K562 (cell line): Measurements from ENCODE around the gene PBOV1. TPM values are rescaled to one million over a fixed set of nuclear protein-coding genes. Genes with fewer than 3 reads are reported as not detected.

Experiments used
- ATAC-seq: fragments of 200-7000 bp; cut with Tn5 transposase; 3 replicates; pipeline ENCODE4 v1.9.1; 2020; ENCODE audit warnings: moderate library complexity
- BruUV-seq: library from RNA; stranded (reverse); fragments of 400-500 nt; replicated peaks from 2 replicates; lab custom pipeline; 2021; lab: Mats Ljungman, UMichigan
- CTCF ChIA-PET: fragments of 300-600 bp; formaldehyde crosslinking; extraction: SDS; loops from one replicate; lab custom pipeline; 2021; ENCODE audit warnings: low intra/inter-chr PET ratio; lab: Yijun Ruan, JAX
- POLR2A ChIA-PET: fragments of 300-600, 350-650 bp; sonication (Branson Sonifier 250); formaldehyde crosslinking; extraction: SDS; loops from one replicate; lab custom pipeline; 2021; ENCODE audit warnings: antibody characterized with exemption, inconsistent platforms; lab: Yijun Ruan, JAX
- DNase-seq, 4 experiments: peaks; one replicate each; pipeline versions ENCODE4 v3.0.0 to v3.0.0-alpha.2; 2011 to 2018; ENCODE audit warnings: low spot score in 3 of 4, mixed read lengths in 3 of 4; ENCODE audit errors: extremely low read depth in 1 of 4
- FAIRE-seq: peaks from 2 replicates; lab custom pipeline; 2011; peaks lifted over from hg19 to GRCh38; lab: Jason Lieb, UNC
- H2AFZ ChIP-seq: 2 replicates; pipeline ENCODE4 v1.6.0; 2011; ENCODE audit warnings: low read depth, low read length, control low read depth, inconsistent platforms
- H3K27ac ChIP-seq: fragments of 200-600 bp; 3 replicates; pipeline ENCODE4 v1.8.0; 2011; ENCODE audit warnings: low read depth, mild to moderate bottlenecking, control low read depth, inconsistent platforms, low read length, moderate library complexity, mixed read lengths; ENCODE audit errors: extremely low read depth
- H3K27me3 ChIP-seq, 2 experiments: fragments of 300-600 bp in 1 of 2; 2 replicates in 1 of 2; 3 replicates in 1 of 2; pipeline versions ENCODE4 v1.6.0 to v1.8.0; 2011; ENCODE audit warnings: inconsistent platforms in 2 of 2, low read length in 2 of 2, mild to moderate bottlenecking in 1 of 2, mixed read lengths in 1 of 2, moderate library complexity in 1 of 2; ENCODE audit not compliant: control insufficient read depth in 2 of 2, insufficient read depth in 2 of 2
- H3K36me3 ChIP-seq: fragments of 300-600 bp; 3 replicates; pipeline ENCODE4 v1.8.0; 2011; ENCODE audit warnings: mild to moderate bottlenecking, low read length, inconsistent platforms; ENCODE audit not compliant: control insufficient read depth, insufficient read depth
- H3K4me1 ChIP-seq, 2 experiments: fragments of 200-600 bp in 1 of 2; replicated peaks in 1 of 2; 2 replicates in 1 of 2; 3 replicates in 1 of 2; pipeline versions ENCODE4 v1.5.1 to v1.8.0; 2011; ENCODE audit warnings: inconsistent platforms in 2 of 2, low read length in 2 of 2, mild to moderate bottlenecking in 1 of 2, mixed read lengths in 1 of 2, moderate library complexity in 1 of 2; ENCODE audit not compliant: control insufficient read depth in 2 of 2, insufficient read depth in 2 of 2
- H3K4me2 ChIP-seq: 2 replicates; pipeline ENCODE4 v1.6.1; 2011; ENCODE audit warnings: low read length, control low read depth, inconsistent platforms, mixed read lengths; ENCODE audit not compliant: insufficient read depth
- H3K4me3 ChIP-seq: fragments of 200-600 bp; sonication (generic), shearing (Covaris generic); 2 replicates; pipeline ENCODE4 v1.5.1; 2016; ENCODE audit warnings: control low read depth, inconsistent platforms
- H3K79me2 ChIP-seq: fragments of 200-600 bp; 3 replicates; pipeline ENCODE4 v1.8.0; 2011; ENCODE audit warnings: low read length, inconsistent platforms; ENCODE audit not compliant: control insufficient read depth, insufficient read depth
- H3K9ac ChIP-seq, 2 experiments: 2 replicates each; pipeline versions ENCODE4 v1.6.0 to v1.6.1; 2011; ENCODE audit warnings: low read depth in 2 of 2, low read length in 2 of 2, control low read depth in 1 of 2, inconsistent platforms in 1 of 2, mild to moderate bottlenecking in 1 of 2, mixed read lengths in 1 of 2; ENCODE audit not compliant: insufficient read depth in 1 of 2
- H3K9me1 ChIP-seq: one replicate; pipeline ENCODE4 v1.6.0; 2011; ENCODE audit warnings: inconsistent platforms, mild to moderate bottlenecking, low read length, moderate library complexity; ENCODE audit not compliant: control insufficient read depth, insufficient read depth
- H3K9me3 ChIP-seq: replicated peaks from 2 replicates; pipeline ENCODE4 v1.5.1; 2011; ENCODE audit warnings: low read depth, low read length, inconsistent platforms; ENCODE audit not compliant: control insufficient read depth, insufficient read depth
- H4K20me1 ChIP-seq: replicated peaks from 2 replicates; pipeline ENCODE4 v1.6.1; 2011; ENCODE audit warnings: low read length, inconsistent platforms, mixed read lengths; ENCODE audit not compliant: control insufficient read depth, insufficient read depth
- RFX1 ChIP-seq: fragments of 450-650 bp; IDR thresholded peaks from 2 replicates; pipeline ENCODE4 v1.6.1; 2016; ENCODE audit warnings: mild to moderate bottlenecking, moderate library complexity
- RHOXF2B ChIP-seq: fragments of 250-450 bp; sonication (Bioruptor Pico); conservative IDR thresholded peaks from 2 replicates; pipeline ENCODE4 v1.5.1; 2021
- TFAP4 ChIP-seq: sonication (generic); formaldehyde crosslinking; IDR thresholded peaks from 2 replicates; pipeline ENCODE4 v1.8.0; 2022; ENCODE audit warnings: missing genetic modification reagents, mild to moderate bottlenecking, moderate library complexity, borderline replicate concordance
- WGBS: fragments of 100-300 bp; shearing (Covaris generic); methylation state at CpG from one replicate; pipeline ENCODE4 v1.1.6; 2016; ENCODE audit warnings: low coverage, mixed read lengths; ENCODE audit not compliant: insufficient coverage; ENCODE audit errors: missing lambda C conversion rate; 5-methylcytosine and 5-hydroxymethylcytosine counted together
- in situ Hi-C: fragments of 300-500 bp; cut with MboI; formaldehyde crosslinking; loops from 4 replicates; pipeline ENCODE4 v1.15.0; 2018; ENCODE audit warnings: inconsistent platforms, mixed read lengths
- intact Hi-C: fragments of 100-400 bp; cut with micrococcal nuclease; formaldehyde crosslinking; loops from 2 replicates; pipeline ENCODE4 v1.14.2; 2022
- polyA plus RNA-seq, 8 experiments: library from polyadenylated mRNA; depleted of rRNA in 4 of 8; stranded (reverse) in 5 of 8; unstranded in 3 of 8; fragments of >200 nt; fragmentation: Nextera tagmentation in 2 of 8; fragmentation: Illumina TruSeq in 1 of 8; extraction: Ambion mirVana in 2 of 8; extraction: Trizol in 1 of 8; gene quantifications; 2 replicates each; pipeline versions ENCODE4 v1.2.1 to v1.2.3, GENCODE V29; 2011 to 2014; ENCODE audit warnings: inconsistent platforms in 1 of 8, missing spikeins in 1 of 8
- total RNA-seq, 7 experiments: library from RNA; depleted of rRNA in 6 of 7; stranded (reverse); fragments of >200 nt in 6 of 7; fragmentation: Illumina TruSeq in 2 of 7; extraction: Trizol in 2 of 7; gene quantifications; 2 replicates each; pipeline versions ENCODE4 v1.2.1 to v1.2.3, GENCODE V29; 2011 to 2021; ENCODE audit warnings: low replicate concordance in 1 of 7
- TF ChIP-seq, protein P1 (sequence below), 2 experiments: fragments of 450-650 bp in 1 of 2; sonication (generic) in 1 of 2; formaldehyde crosslinking in 1 of 2; IDR thresholded peaks in 1 of 2; conservative IDR thresholded peaks in 1 of 2; 2 replicates each; pipeline versions ENCODE4 v1.6.1 to v1.8.1; 2016 to 2023; ENCODE audit warnings: mild to moderate bottlenecking in 2 of 2, moderate library complexity in 2 of 2, inconsistent platforms in 1 of 2, missing genetic modification reagents in 1 of 2

Gene PBOV1
- total and polyA plus RNA-seq, 9 of the 15 experiments (the other 6 are each of a cell fraction or from before 2014, with no cell fraction given), result not detected

DNA sequence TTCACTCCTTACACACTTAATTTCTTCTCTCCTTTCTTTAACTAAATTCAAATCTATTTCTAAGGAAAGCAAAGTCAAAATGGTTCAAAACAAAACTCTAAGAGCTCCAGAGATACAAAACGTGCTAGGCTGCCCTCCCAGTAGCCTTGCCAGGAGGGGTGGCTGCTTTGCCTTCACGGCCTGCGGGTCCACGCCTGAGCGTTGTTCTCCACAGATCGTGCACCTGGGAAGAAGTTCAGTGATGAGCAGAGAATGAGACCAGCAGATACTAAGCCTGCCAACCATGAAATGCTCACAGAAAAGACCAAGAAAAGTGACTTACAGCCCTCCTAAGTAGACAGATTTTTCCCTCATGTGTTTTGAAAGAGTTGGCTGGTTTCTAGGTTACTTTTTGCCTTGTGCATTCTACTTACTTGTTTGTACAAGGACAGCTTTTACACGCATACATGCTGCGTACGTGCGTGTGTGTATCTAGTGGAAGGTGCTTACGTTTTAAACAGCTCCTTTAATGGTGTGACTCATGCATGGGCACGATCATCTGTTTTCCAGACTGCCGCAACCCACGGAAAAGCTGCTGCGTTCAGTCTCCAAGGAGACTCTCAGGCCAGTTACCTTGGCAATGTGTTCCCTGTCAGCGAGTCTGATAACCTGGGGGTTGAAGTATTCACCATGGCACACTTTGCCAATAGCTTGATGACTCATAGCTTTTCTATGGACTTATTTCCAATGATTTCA lies 32.4 kb upstream of the PBOV1 start:
- Histone ChIP-seq H3K9me3 (no peaks in the 10 kb centered on the region), H3K27ac (no peak overlapping the region), H3K4me3 (no peak overlapping the region), H3K27me3 (peaks cover 19 to 28% of the 10 kb centered on the region in 2 experiments), H3K4me1 (0 out of 5 replicates have a peak, but pooled peaks cover 0 to 2% of the 10 kb centered on the region in 2 experiments), H4K20me1 (no peaks in the 10 kb centered on the region), H3K4me2 (no peak overlapping the region), H2AFZ (no peak overlapping the region), H3K9me1 (no peaks in the 10 kb centered on the region), H3K9ac (no peak overlapping the region), H3K36me3 (no peaks in the 10 kb centered on the region), H3K79me2 (no peaks in the 10 kb centered on the region)
- CTCF ChIA-PET, result no interaction called here
- WGBS, result 1% methylated on average over 16 of the region's 16 CpGs
- no peak for DNase-seq
- in situ Hi-C loops (no loop called here), intact Hi-C loops (no loop called here)
- 0 out of 2 replicates have a peak, but pooled peaks have one; percentile 22 for TF ChIP-seq RFX1
- TF ChIP-seq TFAP4 (CRISPR knock-in tag), result no peak
- TF ChIP-seq, protein P1, sequence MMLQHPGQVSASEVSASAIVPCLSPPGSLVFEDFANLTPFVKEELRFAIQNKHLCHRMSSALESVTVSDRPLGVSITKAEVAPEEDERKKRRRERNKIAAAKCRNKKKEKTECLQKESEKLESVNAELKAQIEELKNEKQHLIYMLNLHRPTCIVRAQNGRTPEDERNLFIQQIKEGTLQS (IDR thresholded peaks at IDR 0.05), result 0 out of 2 replicates have a peak, but pooled peaks have one; percentile 8
- TF ChIP-seq, protein P1 (CRISPR knock-in tag; conservative IDR thresholded peaks at IDR 0.05), result no peak
- TF ChIP-seq RHOXF2B (CRISPR knock-in tag), result no peak
- no peak for FAIRE-seq
- ATAC-seq, result no peak
- POLR2A ChIA-PET, result interaction anchor here (1.3 kb wide), 1 partner anchor 8 kb away, joined by 4 read pairs; no protein-coding TSS in a partner anchor
- BruUV-seq, result no TSS peak
